HG02759 (cell line): ENCODE measurements around the gene C2CD2.
A peak's percentile ranks its signal among the peaks of the same experiment; 100 is the strongest.

Experiments
- ATAC-seq: cut with Tn5 transposase; IDR thresholded peaks from one replicate; pipeline ENCODE4 v1.9.1; 2021; ENCODE audit warnings: mild to moderate bottlenecking, moderate library complexity; ENCODE audit not compliant: unreplicated experiment

C2CD2 gene

GRCh38 chr21:41892726-41893125 is 61.1 kb downstream of the C2CD2 start:
- ATAC-seq: no peak

GRCh38 chr21:41891132-41891531 is 62.7 kb downstream of the C2CD2 start:
- ATAC-seq: no peak

- ATAC-seq: no peak
Observed at GRCh38 chr21:41890355-41890754, 63.5 kb downstream of the C2CD2 start.

- ATAC-seq: no peak
Observed at GRCh38 chr21:41888749-41889376, 65.0 kb downstream of the C2CD2 start.

DNA sequence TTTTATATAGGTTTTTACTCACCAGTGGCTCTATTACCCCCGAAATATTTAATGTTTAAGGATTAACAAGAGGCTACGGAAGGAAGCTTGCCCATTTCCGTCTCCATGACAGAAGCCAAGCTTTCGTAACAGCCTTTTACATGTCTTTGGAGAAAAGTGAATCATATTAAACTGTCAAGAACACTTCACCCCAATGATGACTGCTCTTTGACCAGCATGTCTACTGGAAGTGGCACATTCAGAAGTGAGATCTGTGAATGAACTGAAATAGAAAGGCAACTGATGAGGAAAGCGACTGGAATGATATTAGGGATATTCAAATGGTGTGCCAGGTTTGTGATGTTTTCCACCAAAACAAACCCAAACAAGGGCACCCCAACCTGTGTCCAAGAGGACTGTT is 66.2 kb downstream of the C2CD2 start:
- no peak for ATAC-seq

- ATAC-seq: no peak
Observed at GRCh38 chr21:41886328-41886727, 67.5 kb downstream of the C2CD2 start.

- no peak for ATAC-seq
Observed at GRCh38 chr21:41885341-41886024, 68.3 kb downstream of the C2CD2 start.

GRCh38 chr21:41884501-41885030 is 69.3 kb downstream of the C2CD2 start:
- ATAC-seq: no peak

GRCh38 chr21:41883582-41883981 is 70.2 kb downstream of the C2CD2 start:
- ATAC-seq: no peak

DNA sequence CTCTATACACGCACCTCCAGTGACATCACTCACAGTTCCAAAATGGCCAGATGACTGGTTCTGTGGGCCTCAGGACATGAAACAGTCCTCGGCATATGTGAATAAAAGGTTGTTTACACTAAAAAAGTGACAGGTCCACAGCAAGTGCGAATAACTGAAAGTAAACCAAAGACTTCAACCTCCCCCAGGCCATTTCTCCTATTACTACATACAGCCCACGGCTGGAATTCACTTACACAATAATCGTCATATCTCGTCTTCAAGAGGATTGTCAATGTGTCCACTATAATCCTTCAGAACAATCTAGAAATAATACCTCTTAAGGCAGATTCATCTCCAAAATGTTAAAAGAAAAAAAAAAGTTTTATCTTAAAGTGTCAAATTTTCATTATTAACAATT is 72.8 kb downstream of the C2CD2 start:
- ATAC-seq: no peak

DNA sequence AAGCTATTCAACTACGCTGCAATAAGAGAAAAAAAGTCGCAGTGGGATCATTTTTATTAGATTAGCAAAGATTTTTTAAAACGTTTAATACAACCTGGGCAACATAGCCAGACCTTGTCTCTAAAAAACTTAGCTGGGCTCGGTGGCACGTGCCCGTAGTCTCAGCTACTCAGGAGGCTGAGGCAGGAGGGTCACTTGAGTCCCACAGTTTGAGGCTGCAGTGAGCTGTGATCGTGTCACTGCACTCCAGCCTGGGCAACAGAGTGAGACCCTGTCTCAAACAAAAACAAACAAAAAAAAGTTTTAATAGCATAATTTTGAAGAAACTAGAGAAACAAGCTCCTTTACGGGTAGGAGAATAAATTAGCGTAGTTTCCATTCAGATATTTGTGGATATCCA is 73.7 kb downstream of the C2CD2 start:
- ATAC-seq: no peak

- ATAC-seq: peak; percentile 76
Observed at GRCh38 chr21:41879190-41879998, 74.4 kb downstream of the C2CD2 start, which contains the start of gene PRDM15. Gene PRDM15, minus strand, starts transcription at chr21:41879344. Its CDS starts 18,981 bp downstream, at chr21:41860363.

DNA sequence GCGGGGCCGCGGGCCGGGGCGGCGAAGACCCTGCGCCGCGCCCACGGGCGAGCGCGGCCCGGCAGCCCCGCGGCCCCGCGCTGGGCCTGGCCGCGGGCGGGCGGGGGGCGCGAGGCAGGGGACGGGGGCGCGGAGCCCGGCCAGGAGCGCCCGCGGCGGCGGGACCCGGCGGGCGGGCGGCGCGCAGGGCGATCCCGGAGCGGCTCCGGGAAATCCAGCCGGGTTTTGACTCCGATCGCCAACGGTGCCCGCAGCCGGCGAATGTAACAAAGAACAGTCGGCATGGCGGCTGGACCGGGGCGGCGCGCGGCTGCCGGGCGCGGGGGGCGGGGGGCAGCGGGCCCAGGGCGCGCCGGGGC is 75.0 kb downstream of the C2CD2 start:
- ATAC-seq: peak; percentile 56

- peak; percentile 30 for ATAC-seq
Observed at GRCh38 chr21:41877901-41878830, 75.7 kb downstream of the C2CD2 start.

GRCh38 chr21:41876928-41877652 is 76.7 kb downstream of the C2CD2 start:
- ATAC-seq: no peak

DNA sequence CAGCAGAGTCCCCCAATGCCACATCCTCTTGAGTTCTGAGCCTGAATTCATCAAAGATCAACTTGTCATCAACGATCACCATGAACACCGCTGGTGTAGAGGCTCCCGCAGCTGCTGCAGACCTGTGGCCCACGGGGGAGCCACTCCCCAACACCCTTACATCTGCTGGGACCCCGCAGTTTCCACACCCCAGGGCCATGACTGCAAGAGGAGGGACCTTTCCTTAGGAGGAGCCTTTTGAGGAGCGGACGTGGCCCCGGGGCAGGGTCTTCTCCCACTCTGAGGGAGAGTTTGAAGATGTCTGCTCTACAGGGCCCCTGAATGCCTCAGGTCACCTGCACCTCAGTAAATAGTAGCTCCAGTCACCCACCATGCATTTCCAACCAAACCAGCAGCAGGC is 77.4 kb downstream of the C2CD2 start:
- no peak for ATAC-seq

DNA sequence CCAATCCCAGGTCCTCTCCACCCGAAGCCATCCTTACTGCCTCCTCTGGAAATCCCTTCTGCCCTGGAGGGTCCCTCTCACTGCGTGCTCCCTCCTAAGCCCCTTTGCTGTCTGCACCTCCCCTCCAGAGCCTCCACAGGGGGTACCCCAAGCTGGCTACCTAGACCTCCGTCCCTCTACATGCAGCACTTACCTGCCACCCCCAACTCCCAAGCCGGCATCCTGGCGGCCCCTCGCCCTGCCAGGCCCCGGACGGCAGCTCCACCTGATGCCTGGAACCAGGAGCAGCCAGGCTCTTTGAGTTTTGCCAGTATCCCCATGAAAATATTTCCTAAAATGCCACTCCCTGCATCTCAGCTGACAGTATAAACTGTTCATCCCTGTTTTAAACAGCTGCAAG is 78.7 kb downstream of the C2CD2 start:
- ATAC-seq: no peak

- no peak for ATAC-seq
Observed at GRCh38 chr21:41874611-41875010, 79.2 kb downstream of the C2CD2 start.

- ATAC-seq: no peak
Observed at GRCh38 chr21:41873426-41873825, 80.4 kb downstream of the C2CD2 start.

GRCh38 chr21:41873005-41873404 is 80.8 kb downstream of the C2CD2 start:
- no peak for ATAC-seq
